HG02588 (cell line): ENCODE measurements around the gene TNFRSF6B.
"Not testable (repeated sequence)": the region's sequence is repeated elsewhere in the genome, so short reads cannot be mapped to it uniquely, and the experiment has no call there.

Source experiments
- ATAC-seq: cut with Tn5 transposase; IDR thresholded peaks from one replicate; pipeline ENCODE4 v1.9.1; 2021; ENCODE audit warnings: mild to moderate bottlenecking, moderate library complexity; ENCODE audit not compliant: unreplicated experiment

The TNFRSF6B gene, protein sequence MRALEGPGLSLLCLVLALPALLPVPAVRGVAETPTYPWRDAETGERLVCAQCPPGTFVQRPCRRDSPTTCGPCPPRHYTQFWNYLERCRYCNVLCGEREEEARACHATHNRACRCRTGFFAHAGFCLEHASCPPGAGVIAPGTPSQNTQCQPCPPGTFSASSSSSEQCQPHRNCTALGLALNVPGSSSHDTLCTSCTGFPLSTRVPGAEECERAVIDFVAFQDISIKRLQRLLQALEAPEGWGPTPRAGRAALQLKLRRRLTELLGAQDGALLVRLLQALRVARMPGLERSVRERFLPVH

DNA sequence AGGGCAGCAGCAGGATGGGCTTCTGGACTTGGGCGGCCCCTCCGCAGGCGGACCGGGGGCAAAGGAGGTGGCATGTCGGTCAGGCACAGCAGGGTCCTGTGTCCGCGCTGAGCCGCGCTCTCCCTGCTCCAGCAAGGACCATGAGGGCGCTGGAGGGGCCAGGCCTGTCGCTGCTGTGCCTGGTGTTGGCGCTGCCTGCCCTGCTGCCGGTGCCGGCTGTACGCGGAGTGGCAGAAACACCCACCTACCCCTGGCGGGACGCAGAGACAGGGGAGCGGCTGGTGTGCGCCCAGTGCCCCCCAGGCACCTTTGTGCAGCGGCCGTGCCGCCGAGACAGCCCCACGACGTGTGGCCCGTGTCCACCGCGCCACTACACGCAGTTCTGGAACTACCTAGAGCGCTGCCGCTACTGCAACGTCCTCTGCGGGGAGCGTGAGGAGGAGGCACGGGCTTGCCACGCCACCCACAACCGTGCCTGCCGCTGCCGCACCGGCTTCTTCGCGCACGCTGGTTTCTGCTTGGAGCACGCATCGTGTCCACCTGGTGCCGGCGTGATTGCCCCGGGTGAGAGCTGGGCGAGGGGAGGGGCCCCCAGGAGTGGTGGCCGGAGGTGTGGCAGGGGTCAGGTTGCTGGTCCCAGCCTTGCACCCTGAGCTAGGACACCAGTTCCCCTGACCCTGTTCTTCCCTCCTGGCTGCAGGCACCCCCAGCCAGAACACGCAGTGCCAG is at the start of gene TNFRSF6B:
TSS of gene TNFRSF6B (plus strand) at position 25 of the 729 bp plus-strand sequence. CDS start at position 141, 116 bp downstream.
- ATAC-seq: no peak

DNA sequence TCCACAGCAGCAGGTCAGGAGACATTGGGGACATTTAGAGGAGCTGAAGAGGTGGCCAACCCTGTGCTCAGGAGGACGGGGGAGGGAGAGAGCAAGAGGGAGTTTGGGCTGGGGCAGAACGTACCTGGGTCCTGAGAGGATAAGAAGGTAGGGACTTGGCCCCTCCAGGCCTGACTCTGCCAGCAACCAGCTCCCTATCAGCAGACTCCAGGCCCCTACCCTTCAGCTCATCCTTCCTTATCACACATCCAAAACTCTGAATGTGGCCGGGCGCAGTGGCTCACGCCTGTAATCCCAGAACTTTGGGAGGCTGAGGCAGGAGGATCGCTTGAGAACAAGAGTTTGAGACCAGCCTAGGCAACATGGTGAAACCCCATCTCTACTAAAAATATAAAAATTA is 48.3 kb upstream of the TNFRSF6B start:
- no peak for ATAC-seq

DNA sequence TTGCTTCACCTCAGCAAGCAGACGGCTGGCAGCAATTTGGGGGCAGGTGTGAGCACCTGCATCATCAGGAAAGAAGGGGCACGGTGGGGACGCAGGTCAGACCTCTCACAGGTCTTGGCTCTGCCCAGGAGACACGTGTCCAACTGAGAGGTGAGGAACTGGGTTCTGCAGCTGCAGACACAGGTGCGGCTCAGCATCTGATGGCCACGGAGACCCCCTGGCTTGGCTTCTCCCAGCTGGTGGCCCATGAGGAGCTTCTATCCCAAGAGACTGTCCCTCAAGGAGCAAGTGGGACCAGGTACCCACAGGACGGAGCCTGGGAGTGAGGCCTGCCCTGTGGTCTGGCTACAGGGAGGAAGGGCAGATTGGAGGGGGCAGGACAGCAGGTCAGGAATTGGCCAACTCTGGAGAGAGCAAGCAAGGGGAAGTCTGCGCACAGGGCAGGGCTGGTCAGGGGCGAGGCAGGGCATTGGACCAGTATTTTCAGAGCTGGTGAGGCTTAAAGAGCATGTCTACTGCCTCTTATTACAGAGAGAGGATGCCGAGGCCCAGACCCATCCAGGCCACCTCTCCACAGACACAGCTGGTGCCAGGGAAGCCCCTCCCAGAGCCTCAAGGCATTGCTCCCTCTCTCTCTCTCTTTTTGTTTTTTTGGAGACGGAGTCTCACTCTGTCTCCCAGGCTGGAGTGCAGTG is 47.4 kb upstream of the TNFRSF6B start:
- no peak for ATAC-seq

DNA sequence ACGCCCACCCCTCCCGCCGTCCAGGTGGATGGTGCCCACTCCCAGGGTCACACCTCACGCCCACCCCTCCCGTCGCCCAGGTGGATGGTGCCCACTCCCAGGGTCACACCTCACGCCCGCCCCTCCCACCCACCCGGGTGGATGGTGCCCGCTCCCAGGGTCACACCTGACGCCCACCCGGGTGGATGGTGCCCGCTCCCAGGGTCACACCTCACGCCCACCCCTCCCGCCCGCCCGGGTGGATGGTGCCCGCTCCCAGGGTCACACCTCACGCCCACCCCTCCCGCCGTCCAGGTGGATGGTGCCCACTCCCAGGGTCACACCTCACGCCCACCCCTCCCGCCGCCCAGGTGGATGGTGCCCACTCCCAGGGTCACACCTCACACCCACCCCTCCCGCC is 46.0 kb upstream of the TNFRSF6B start:
- ATAC-seq: not testable (repeated sequence)

DNA sequence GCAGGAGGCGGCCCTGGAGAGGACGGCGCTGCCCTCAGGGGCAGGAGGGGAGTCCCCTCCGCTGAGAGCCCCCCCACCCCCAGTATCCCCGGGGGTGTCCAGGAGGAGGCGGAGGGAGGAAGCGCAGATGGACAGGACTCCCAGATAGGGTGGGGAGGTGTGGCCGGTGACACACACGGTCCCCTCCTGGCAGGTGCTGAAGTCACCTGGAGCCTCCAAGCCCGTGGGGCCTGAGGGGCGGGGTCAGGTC is 44.6 kb upstream of the TNFRSF6B start:
- no peak for ATAC-seq

DNA sequence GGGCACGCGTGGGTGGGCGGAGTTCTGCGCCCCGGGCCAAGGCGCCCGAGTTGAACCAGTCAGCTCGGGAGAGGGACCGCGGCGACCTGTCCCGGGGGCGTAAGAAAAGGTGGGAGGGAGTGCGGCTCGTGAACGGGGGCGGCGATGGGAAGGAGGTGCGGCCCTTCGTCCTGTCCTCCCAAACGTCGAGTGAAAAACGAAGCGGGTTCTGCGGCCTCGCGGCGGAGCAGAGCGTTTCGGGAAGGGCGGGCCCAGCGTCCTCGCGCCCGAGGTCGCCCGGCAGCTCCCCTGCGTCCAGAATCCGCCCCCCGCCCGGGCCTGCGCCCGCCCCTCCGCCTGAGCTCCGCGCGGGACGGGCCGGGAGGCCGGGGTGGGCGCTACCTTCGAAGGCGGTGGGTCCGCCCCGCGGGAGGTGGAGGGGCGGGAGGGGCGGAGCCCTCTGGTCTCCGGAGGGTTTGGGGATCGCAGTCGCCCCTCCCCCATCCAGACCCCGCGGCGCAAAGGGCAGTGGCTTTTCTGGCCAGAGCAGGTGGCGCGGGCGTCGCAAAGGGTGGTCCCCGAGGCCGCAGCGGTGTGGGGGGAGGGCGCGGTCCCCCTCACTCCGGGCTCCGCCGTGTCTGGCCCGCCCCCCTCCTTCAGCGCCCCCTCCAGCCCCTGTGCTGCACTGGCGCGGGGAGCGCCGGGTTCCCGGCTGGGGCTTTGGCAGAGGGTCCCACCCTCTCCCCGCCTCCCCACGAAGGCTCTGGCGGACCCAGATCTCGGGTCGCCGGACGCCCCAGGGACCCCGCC is 44.1 kb upstream of the TNFRSF6B start:
- ATAC-seq: no peak

DNA sequence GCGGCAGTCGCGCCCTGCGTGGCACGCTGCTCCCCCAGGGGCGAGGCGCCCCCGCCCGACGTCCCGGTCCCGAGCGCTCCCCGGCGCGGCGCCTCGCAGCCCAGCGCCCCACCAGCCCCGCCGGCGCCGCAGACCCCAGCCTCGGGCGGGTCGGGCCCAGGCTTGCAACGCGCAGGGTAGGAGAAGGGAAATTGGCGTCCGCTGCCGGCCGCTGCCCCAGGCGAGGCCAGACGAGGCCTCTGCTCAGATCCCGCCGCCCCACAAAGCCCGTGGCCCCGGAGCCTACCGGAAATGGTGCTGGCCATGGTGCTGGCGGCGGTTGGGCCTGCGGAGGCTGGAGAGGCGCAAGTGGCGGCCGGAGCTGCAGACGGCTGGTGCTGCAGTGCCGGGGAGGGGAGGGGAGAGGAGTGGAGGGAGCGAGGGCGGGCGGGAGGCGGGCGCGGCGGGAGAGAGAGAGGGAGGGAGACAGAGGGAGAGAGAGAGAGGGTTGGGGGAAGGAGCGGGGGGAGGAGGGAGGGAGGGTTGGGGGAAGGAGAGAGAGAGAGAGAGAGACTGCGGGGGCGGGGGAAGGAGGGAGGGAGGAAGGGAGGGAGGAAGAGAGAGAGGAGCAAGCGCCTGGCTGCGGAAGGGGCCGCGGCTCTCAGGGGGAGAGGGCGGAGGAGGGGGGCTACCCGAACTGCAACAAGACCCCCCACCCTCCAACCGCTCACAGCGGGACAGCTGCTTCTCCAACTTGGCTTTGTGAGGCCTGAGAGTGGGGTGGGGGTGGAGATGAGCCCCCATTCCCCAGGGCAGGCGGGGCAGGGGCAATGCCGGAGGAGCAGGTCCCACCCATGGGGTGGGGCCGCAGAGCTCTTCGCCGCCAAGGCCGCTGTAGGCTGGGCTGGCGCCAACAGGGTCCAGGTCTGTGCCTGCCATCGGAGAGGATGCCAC is 43.1 kb upstream of the TNFRSF6B start, which contains the start of gene STMN3:
TSS of gene STMN3 (minus strand) at position 384 of the 933 bp plus-strand sequence. CDS start at position 305, 79 bp downstream.
- no peak for ATAC-seq

DNA sequence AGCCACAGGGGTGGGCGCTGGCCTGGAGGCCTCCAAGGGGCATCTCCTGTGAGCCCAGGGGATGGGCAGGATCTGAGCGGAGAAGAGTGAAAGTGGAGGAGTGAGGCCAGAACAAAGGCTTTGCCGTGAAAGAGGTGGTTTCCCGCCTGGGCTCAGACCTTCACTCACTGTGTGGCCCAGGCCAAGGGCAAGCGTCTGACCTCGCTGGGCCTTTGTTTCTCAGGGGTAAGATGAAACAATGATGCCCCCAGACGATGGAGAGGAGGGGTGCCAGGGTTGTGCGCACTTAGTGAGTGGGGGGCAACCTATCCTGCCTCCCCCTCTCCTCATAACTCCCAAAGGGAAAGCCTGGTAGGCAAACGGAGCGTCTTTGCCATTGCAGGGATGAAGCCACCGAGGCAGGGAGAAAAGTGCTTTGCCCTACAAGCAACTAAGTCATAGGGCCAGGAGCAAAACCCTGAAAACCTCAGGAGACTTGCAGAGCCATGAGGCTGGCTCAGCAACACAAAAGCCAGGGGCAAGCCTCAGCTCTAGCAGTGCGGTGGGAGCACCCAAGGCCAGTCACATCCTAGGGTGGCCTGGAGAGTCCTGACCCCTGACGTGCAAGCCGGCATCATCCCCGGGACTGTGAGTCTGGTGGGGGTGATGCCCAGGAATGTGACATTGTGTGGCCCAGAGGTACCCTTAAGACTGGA is 42.3 kb upstream of the TNFRSF6B start:
- no peak for ATAC-seq

DNA sequence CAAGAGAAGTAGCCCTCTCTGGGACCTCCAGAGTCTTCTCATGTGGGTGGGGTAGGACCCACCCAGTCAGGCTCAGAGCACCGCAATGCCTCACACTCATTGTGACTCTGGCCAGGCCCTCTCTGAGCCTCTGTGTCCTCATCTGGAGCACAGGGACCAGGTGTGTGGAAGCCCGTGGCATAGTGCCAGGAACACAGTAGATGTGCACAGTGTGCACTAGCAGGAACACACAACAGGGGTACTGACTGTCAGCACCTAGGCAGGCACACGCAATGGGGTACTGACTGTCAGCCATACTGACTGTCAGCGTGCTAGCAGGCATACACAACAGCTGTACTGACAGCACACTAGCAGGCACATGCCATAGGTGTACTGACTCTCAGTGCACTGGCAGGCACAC is 41.2 kb upstream of the TNFRSF6B start:
- no peak for ATAC-seq

DNA sequence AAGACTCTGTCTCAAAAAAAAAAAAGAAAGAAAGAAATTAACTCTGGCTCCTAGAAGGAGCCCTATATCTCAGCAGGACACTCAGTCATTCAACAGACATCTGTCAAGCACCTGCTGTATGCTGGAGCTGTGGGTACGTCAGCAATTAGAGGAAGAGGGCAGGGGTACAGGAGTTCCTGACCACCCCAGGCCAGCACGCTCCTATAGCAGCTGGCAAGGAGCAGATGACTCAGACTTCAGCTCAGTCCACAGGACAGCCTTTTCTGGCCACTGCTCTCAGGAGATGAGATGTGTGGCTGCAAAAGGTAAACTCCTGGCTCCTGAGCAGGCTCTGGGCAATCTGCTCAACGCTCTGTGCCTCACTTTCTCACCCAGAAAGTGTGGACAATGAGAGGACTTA is 40.0 kb upstream of the TNFRSF6B start:
- no peak for ATAC-seq

DNA sequence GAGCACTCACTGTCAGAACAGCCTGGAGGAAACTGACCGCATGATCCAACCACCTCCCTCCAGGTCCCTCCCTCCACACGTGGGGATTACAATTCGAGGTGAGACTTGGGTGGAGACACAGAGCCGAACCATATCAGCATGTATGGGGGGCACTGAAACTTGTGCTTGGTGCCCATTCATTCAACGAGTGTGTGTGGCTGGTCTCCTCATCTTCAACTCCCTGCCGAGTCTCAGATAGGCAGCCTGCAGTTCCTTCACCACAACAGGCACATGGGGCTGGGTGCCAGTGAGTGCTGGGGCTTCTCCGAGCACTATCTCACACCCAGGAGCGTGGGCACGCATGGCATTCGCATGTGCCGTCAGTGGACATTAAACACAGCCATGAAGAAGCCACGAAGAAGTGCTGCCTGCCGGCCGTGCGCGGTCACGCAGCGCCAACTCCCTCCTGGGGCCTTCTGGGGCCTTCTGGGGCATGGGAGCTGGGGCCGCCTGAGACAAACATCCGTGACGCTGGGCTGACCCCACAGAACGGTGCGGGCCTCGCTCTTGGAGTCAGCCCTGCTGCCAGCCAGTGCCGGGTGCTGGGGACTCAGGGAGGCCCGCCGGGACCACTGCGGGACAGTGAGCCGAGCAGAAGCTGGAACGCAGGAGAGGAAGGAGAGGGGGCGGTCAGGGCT is 39.1 kb upstream of the TNFRSF6B start:
- no peak for ATAC-seq

DNA sequence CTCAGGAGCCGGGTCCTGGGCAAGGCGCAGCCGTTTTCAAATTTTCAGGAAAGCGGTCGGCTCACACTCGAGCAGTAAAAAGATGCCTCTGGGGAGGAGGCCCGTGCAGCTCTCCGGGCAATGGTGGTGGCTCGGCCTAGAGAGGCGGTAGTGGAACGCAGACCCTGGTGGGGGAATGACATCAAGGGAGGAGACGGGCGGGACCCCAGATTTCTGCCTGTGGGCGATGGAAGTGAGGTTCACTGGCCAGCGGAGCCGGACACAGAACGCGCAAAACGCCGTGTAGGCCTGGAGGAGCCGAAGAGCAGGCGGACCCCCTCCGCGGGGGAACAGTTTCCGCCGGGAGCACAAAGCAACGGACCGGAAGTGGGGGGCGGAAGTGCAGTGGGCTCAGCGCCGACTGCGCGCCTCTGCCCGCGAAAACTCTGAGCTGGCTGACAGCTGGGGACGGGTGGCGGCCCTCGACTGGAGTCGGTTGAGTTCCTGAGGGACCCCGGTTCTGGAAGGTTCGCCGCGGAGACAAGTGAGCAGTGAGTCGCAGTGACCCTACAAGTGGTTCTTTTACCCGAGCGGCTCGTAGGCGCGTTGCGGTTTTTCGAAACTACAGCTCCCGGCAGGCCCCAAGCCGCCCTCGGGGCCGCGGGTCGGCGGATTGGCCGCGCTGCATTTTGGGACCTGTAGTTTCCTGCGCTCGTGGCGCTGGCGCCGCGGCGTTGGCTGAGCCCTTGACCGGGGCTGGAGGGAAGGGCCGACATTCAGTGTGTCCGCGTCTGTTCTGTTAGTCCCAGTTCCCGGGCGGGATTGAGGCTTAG is 38.3 kb upstream of the TNFRSF6B start, which contains the start of gene RTEL1:
TSS of gene RTEL1 (plus strand) at position 376 of the 812 bp plus-strand sequence. CDS start 1,091 bp downstream, outside the sequence.
- peak; percentile 77 for ATAC-seq

DNA sequence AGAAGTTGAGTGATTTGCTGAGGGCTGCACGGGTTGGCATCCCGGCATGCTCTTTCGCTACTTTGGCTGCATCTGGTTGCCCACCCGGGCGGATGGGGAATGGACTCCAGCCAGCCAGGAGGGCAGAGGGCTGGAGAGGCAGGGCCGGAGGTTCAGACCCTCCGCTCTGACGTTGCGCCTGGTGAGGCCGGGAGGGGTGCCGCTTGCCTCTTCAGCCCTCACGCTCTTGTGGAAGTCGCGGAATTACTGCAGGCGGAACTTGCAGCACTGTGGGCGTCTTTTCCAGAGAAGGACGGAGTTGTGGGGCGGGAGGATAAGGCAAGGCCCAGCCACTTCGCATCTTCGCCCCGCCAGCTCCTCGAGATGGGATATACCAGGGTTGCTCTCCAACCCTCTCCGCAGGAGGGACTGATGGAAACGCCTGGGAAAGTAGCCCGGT is 37.7 kb upstream of the TNFRSF6B start:
- peak; percentile 23 for ATAC-seq

DNA sequence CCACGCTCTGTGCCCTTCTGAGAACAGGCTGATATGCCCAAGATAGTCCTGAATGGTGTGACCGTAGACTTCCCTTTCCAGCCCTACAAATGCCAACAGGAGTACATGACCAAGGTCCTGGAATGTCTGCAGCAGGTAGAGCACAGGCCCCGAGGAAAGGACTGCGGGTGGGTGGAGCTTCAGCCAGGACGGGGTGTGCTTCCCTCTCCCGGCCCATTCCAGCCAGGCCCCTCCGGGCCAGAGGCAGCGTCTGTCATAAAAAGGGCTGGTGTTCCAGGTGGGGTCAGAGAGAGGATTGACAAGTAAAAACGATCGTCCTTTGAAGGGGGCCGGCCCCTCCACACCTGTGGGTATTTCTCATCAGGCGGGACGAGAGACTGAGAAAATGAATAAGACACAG is 37.1 kb upstream of the TNFRSF6B start:
- no peak for ATAC-seq

DNA sequence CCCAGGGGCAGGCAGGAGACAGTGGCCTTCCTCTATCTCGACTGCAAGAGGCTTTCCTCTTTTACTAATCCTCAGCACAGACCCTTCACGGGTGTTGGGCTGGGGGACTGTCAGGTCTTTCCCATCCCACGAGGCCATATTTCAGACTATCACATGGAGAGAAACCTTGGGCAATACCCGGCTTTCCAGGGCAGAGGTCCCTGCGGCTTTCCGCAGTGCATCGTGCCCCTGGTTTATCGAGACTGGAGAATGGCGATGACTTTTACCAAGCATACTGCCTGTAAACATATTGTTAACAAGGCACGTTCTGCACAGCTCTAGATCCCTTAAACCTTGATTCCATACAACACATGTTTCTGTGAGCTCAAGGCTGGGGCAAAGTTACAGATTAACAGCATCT is 36.3 kb upstream of the TNFRSF6B start:
- not testable (repeated sequence) for ATAC-seq

DNA sequence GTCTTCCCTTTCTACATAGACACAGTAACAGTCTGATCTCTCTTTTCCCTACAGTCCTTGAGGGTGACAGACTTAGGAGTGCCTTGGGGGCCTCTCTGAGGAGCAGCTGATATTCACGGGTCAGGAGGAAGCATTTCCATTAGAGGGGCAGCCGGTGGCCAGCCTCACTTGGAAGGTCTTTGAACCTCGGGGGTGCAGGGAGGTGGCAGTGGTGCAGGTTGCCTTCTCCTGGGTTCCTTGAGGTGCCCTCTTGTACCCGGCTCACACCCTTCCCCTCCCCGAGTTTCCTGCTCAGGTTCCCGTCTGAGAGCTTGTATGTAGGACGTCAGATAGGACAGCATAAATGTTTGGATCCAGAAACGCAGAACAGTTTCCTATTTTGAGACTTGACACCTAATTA is 35.8 kb upstream of the TNFRSF6B start:
- no peak for ATAC-seq

DNA sequence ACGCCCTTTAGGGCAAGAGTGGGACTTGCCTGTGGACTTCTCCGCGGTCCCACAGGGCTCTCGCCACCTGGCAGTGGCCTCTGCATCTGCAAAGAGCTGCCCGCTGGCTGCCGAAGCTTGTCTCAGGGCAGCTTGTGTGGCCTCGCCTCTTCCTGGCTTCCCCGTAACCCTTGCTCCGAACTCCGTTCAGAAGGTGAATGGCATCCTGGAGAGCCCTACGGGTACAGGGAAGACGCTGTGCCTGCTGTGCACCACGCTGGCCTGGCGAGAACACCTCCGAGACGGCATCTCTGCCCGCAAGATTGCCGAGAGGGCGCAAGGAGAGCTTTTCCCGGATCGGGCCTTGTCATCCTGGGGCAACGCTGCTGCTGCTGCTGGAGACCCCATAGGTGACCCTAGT is 35.3 kb upstream of the TNFRSF6B start:
- no peak for ATAC-seq
